22Rv1 (cell line): ENCODE results near the gene PRSS23.
A peak's percentile ranks its signal among the peaks of the same experiment; 100 is the strongest.

Source experiments
- H3K27ac ChIP-seq: fragments of 450-650 bp; 2 replicates; pipeline ENCODE4 v1.5.1; 2017
- CTCF ChIP-seq: fragments of 450-650 bp; IDR thresholded peaks from 2 replicates; pipeline ENCODE4 v1.5.1; 2017; ENCODE audit warnings: mild to moderate bottlenecking
- ZFX ChIP-seq: fragments of 450-650 bp; IDR thresholded peaks from 2 replicates; pipeline ENCODE4 v1.6.1; 2017; ENCODE audit warnings: antibody characterized with exemption, borderline replicate concordance

Gene PRSS23

GRCh38 chr11:86805873-86806310, 5.5 kb downstream of the PRSS23 start:
- no peak overlapping the region for H3K27ac ChIP-seq
- TF ChIP-seq CTCF (no peak), ZFX (no peak)

DNA sequence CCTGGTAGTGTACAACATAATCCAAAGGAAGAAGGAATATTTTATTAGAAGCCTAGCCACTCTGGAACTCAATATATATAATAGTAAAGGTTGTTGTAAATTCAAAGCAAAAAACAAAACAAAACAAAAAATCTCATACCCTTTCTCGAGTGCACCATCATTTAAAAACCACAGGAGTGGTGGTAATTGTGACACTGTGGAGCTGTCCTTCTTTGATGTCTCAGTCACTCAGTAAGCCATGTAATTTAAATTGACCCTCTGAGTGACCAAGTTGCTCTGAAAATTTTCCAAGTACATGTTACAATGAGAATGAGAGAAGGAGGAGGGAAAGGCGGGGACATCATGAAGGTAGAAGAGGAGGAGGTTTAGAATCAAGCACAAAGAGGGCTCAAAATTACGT, 6.6 kb downstream of the PRSS23 start:
- no peak for TF ChIP-seq CTCF
- TF ChIP-seq ZFX = no peak
- no peak overlapping the region for H3K27ac ChIP-seq

DNA sequence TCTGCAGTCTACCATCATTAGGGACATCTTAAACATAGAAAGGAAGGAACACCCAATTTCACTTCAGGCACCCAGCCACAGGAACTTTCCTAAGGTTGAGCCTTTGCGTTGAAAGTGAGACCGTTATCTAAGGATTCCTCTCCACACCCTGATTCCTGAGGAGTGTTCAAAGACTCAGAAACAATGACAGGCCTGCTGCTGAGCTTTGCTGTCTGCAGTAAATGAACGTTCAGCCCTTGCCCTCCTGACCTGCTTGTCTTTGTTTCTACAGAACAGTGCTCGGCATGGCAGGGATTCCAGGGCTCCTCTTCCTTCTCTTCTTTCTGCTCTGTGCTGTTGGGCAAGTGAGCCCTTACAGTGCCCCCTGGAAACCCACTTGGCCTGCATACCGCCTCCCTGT, 7.0 kb downstream of the PRSS23 start:
- no peak overlapping the region for H3K27ac ChIP-seq
- no peak for TF ChIP-seq ZFX
- no peak for TF ChIP-seq CTCF

DNA sequence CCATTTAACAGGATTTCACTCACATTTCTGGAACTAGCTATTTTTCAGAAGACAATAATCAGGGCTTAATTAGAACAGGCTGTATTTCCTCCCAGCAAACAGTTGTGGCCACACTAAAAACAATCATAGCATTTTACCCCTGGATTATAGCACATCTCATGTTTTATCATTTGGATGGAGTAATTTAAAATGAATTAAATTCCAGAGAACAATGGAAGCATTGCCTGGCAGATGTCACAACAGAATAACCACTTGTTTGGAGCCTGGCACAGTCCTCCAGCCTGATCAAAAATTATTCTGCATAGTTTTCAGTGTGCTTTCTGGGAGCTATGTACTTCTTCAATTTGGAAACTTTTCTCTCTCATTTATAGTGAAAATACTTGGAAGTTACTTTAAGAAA, 9.2 kb downstream of the PRSS23 start:
- H3K27ac ChIP-seq = no peak overlapping the region
- TF ChIP-seq CTCF (no peak), ZFX (no peak)

DNA sequence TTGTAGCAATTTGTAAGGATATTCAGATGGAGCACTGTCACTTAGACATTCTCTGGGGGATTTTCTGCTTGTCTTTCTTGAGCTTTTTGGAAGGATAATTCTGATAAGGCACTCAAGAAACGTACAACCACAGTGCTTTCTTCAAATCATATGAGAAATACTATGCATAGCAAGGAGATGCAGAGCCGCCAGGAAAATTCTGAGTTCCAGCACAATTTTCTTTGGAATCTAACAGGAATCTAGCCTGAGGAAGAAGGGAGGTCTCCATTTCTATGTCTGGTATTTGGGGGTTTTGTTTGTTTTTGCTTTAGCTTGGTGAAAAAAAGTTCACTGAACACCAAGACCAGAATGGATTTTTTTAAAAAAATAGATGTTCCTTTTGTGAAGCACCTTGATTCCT, 9.9 kb downstream of the PRSS23 start:
- TF ChIP-seq ZFX (no peak), CTCF (no peak)
- peak overlapping the region; percentile 51; the same call in 1 of the 2 replicates for H3K27ac ChIP-seq

DNA sequence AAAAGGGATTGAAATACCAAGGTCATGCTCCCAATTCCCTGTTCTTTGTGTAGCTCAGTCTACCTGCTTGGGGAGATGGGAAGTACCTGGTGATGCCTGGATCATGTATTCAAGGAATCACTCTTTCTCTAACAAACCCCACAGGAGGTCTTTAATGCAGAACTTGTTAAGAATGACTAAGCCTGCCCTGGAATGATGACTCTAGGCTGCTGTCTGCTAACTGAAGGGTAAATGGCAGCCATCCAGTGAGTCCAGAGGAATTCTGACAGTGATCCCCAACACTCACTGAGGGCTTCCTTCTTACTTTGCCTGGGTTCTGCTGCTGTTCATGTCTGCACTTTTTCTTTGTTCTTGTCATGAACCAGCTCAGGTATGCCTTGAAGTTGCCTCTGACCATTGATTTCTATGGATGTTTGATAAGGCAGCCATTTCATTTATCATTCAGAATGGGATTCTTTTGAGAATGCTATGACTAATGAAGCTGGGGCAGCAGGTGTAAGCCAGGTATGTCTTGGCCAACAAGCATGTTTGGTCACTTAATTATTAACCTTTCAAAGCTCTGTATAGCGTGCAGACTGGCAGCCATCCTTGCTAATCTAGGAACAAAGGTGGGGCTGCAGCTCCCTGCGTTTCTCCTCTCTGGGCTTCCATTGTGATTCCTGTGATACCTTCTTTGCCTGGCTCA, 11.4 kb downstream of the PRSS23 start:
- H3K27ac ChIP-seq = peak overlapping the region; percentile 51
- TF ChIP-seq CTCF (no peak), ZFX (no peak)

- peak overlapping the region; percentile 51 for H3K27ac ChIP-seq
- no peak for TF ChIP-seq ZFX
- no peak for TF ChIP-seq CTCF
Measured at GRCh38 chr11:86812322-86812670, 12.0 kb downstream of the PRSS23 start.
